IPS-NIHi7 (cell line): ENCODE measurements around the gene TUBB.
A peak's percentile ranks its signal among the peaks of the same experiment; 100 is the strongest.
"Not testable (repeated sequence)": the region's sequence is repeated elsewhere in the genome, so short reads cannot be mapped to it uniquely, and the experiment has no call there.

ENCODE experiments used
- DNase-seq: peaks from one replicate; pipeline ENCODE4 v3.0.0; 2012; ENCODE audit warnings: mixed read lengths; ENCODE audit errors: extremely low spot score

Gene TUBB

DNA sequence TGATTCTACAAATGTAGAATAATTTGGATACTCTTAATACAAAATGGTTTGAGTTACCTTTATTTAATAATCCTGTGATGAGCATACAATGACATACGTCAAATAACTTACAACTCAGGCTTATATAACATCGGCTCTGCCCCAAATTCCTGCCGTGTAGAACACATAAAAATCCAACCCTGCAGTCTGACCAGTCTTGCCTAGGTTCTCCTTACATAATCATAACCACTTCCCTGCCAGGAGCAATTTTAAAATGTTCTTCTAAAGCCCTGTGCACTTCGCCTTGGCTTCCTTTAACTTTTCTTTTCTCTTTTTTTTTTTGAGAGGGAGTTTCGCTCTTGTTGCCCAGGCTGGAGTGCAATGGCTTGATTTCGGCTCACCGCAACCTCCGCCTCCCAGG lies 40.4 kb downstream of the TUBB start:
- DNase-seq: no peak

DNA sequence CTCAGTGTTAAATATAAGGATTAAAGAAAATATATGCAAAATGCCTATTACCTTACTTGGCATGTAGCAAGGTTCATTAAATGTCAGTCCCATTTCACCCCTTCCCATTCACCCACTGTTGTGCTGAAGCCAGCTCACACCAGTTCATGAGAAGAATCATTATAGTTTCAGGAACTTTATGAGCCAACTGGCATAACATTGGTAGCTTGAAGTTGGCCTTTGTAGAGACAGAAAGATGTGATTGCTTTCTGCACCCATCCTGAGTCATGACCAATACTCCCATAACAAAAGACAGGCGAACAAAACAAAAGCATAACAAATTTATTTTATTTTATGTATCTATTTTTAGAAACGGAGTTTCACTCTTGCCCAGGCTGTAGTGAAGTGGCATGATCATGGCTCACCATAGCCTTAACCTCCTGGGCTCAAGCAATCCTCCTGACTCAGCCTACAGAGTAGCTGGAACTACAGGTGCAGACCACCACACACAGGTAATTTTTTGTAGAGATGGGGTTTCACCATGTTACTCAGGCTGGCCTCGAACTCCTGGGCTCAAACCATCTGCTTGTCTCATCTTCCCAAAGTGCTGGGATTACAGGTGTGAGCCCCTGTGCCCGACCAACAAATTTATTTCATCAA lies 41.8 kb downstream of the TUBB start:
- DNase-seq: no peak

DNA sequence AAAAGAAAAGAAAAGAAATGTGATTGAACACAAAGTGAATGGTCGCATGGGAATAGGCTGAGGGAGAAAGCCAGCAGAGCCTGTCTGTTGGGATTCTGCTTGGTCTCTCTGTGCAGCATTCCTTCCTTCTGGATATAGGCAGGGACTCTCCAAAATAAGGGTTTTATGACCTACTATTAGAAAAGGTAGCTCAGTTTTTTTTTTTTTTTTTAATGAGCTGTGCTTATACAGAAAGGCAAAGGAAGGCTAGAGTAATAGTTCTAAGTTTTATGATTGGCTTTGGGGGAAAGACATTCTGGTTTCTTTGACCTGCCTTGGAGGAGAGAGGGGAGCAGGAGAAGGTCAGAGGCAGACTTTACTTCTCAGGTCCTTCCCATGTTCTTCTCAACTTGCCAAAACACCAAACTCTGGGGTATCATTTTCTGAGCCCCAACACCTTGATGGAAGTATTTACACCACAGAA lies 43.0 kb downstream of the TUBB start:
- no peak for DNase-seq

DNA sequence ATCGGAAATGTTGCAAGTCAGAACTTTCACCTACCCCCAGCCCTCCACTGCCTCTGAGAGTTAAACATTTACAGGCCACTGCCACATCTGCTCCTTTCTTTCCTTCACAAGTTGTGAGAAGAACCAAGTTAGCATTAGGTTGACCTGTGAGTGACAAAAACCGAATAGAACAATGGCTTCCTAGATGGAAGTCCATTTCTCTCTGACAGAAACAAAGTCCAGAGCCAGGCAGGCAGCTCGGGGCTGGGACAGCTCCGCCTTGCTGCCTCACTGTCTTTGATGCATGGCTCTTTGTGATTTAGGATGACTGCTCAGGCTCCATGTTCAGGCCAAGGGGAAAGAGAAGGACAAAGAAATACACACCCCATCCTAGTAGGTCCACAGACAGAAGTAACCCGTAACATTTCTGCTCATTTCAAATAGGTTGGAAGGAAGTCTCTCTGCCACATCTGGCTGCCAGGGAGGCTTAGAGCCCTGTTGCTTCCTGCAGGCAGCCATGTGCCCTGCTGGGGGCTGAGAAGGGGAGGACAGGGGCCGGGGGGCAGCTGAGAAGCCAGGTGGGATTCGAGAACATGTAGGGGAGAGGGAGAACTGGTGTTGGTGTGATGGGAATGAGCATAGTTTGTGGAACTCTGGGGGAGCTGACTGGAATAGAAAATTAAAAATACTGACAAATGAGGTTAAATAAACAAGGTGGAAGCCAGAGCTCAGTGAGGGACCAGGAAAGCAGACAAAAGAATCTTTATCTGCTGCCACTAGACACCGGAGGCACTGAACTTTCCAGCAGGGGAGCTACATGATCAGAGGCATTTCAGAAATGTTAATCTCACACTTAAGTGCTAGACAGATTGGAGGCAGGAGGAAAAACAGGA lies 43.7 kb downstream of the TUBB start:
- no peak for DNase-seq

DNA sequence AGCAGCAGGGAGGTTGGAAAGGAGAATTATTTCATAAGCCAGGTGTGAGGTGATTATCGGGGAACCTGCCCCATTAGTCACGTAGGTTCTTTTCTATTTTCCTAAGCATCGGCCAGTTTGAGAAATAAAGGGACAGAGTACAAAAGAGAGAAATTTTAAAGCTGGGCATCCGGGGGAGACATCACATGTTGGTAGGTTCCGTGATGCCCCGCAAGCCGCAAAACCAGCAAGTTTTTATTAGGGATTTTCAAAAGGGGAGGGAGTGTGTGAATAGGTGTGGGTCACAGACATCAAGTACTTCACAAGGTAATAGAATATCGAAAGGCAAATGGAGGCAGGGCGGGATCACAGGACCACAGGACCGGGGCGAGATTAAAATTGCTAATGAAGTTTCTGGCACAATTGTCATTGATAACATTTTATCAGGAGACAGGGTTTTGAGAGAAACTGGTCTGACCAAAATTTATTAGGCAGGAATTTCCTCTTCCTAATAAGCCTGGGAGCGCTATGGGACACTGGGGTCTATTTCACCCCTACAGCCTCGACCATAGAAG lies 44.4 kb downstream of the TUBB start:
- not testable (repeated sequence) for DNase-seq

DNA sequence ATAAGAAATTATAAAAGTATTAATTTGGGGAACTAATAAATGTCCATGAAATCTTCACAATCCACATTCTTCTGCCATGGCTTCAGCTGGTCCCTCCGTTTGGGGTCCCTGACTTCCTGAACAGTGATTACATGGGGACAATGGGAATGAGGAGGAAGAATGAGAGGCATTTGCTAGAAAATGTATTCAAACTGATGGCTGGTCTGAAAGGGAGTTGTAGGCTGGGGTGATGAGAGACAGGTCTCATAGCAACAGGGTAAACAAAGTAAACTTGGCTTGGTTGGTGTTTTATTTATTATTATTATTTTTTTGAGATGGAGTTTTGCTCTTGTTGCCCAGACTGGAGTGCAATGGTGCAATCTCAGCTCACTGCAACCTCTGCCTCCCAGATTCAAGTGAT lies 45.3 kb downstream of the TUBB start:
- not testable (repeated sequence) for DNase-seq

DNA sequence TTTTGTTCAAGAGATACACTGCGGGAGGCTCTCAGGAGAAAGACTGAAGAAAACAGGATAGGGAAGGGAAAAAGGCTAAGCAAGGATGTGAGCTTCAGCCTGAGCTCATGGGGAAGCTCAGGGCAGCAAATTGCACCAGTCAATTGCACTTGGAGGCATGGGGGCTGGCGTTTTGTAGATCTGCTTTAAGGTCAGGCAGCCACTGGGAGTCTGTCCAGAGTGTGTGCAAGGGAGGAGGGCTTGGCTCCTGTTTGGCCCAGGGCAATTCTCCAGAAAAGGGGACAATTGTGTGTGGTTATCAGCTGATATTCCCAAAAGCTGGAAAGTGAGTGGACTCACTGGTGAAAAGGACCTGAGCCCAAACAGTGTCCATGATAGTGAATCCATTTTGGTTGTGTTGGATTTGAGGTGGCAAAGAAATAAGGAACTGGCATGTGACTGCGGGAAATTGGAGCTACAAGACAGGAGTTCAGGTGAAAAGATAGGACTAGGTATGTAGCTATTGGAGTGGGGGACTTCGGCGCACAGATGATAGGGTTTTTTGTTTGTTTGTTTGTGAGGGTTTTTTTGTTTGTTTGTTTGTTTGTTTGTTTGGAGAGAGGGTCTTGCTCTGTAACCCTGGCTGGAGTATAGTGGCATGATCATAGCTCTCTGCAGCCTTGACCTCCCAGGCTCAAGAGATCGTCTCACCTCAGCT lies 46.5 kb downstream of the TUBB start:
- DNase-seq: no peak

DNA sequence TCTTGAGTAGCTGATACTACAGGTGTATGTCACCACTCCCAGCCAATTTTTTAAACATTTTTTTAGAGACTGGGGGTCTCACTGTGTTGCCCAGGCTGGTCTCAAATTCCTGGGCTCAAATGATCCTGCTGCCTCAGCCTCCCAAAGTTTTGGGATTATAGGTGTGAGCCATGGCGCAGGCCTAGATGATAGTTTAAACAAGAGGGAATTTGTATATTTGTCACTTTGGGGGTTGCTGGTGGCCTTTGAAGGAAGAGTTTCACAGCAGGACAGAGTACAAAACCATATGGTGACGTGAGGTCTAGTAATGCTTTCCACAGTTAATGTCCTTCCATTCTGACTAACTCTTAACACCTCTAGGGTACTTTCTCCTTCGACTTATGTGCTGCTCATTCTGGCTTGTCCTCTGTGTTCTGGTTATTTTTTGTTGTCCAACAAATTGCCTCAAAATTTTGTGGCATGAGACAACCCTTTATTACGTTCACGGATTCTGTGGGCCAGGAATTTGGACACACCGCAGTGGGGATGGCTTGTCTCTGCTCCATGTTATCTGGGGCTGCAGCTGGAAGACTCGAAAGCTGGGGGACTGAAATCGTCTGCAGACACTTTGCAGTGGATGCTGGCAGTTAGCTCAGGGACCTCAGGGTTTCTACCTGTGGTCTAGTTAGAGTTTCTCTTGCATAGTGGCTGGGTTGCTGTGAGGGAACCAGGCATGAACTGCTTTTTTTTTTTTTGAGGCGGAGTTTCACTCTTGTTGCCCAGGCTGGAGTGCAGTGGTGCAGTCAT lies 47.2 kb downstream of the TUBB start:
- DNase-seq: no peak

DNA sequence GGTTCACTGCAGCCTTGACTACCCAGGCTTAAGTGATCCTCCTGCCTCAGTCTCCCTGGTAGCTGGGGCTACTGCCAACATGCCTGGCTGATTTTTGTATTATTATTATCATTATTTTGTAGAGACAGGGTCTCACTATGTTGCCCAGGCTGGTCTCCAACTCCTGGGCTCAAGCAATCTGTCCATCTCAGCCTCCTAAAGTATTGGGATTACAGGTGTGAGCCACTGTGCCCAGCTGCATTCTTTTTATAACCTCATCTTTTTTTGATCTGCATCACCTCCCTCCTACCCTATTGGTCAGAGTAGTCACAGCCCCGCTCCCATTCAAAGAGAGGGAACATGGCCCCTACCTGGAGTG lies 47.8 kb downstream of the TUBB start:
- DNase-seq: no peak

DNA sequence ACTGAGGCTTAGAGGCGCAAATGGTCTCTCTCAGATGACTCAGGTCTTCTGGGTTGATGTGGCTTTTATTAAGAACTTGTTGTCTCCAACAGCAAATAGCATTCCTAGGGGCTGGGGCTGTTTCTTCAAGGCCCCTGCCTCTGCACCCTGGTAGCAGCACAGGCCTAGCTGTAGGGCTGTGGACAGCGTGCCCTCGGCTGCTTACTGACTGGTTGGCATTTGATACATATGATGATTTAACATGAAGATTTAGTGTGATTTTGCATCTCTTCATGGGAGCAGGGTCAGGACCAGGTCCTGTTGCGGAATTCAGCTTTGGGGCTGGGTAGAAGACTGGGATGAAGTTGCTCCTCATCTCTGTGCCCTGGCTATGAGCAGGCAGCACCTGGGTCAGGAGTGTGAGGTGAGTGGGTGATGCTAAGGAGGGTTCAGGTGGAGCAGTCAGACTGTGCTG lies 48.5 kb downstream of the TUBB start:
- no peak for DNase-seq

DNA sequence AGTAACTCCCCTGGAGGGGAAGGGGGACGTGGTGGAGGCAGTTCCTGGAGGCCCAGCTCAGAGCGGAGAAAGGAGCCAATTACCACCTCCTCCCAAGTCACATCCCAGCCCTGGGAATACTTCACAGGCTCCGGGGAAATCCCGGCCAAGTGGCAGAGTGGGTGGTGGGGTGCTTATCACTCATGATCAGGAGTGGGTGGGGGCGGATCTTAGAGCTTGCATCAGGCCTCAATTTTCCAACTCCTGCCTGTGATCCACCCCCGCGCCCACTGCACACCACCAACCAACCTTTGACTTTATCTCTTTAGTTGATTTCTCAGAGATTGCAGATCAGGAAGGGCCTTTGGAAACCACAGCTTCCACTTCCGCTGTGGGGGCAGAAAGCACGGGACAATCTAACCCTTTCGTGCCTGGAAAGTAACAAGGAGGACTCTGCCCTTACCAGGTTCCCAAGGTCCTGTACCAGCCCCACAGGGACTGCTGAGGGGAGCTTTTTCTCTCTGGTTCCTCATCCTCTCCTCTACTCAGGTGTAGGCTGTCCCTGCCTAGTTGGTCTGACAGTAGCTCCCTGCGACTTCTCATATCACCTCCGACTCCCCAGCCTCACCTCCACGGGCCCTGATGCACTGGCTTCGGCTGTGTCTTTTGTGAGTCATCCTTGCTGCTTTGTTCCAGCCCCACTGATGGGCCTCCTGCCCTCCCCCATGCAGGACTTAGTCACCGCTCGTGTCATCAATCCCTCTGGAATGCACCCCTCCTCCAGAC lies 49.1 kb downstream of the TUBB start:
- DNase-seq: peak; percentile 84

DNA sequence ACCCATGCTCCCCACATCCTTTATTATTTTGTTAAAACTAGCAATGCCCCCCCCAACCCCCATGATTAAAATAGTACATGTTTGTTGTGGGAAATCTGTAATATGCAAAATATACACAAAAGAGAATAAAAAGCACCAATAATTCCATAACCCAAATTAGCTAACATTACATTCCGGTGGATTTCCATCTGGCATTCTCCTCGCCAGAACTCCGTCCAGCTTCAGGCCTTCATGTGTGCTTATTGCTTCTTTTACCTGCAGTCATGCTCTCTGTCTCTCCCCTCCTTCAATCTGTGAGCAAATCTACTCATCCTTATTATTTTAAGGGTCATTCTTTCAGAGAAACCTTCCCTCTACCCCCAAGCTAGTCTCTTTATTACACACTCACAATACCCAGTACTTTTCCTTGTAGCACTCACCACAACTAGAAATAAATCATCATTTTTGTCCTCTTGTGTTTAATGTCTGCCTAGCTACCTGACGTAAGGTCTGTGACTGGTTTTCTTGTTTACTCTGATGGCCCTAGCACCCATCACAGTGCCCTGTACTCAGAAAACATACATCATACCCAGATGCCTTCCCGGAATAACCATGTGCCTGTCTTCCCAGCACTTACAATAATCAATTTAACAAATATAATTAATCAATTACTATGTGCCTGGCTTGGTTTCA lies 49.8 kb downstream of the TUBB start:
- no peak for DNase-seq

DNA sequence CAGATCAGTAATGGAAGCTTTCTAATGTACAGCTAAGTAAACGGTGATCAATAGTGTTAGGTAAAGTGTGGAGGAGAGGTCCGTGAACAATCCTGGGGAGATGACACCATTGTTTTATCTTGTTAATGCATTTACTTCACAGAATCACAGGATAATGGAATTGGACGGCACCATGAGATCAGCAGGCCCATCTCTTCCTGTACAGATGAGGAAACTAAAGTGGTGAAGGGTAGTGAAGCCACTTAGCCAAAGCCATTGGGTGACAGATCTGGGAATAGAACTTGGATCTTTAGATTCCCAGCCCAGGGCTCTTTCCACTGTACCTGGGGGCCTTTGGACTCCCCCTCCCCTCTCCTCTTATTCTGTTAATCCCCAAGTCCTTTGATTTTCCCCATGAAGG lies 50.4 kb downstream of the TUBB start:
- DNase-seq: no peak

DNA sequence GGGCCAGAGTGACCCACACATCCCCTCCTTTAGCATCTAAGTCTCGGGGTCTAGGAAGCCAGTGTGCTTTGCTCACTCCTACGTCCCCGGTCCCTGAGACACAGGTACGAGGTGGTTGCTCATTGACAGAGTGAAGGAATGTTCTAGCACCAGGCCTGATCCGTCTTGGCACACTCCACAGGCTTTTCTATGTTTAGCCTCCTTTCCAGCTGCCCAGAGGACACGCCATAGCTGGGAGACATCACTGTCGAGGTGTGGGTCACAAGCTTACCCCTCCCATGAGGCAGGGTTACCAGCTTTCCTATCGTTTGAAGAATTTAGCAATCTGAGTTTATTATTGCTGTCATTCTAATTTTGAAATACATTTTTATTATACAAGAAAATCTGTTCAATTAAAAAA lies 54.5 kb downstream of the TUBB start:
- no peak for DNase-seq
